Sigmoid colon (tissue), 4 donors: Measurements from ENCODE around the gene ARMH1.

ENCODE experiments used
- EP300 ChIP-seq, 4 donors: sonication (generic); formaldehyde crosslinking; IDR thresholded peaks; one replicate each; pipeline ENCODE4 v1.6.1; 2017; ENCODE audit warnings: antibody characterized with exemption in 4 of 4
- POLR2A ChIP-seq, 2 donors: fragments of 450-650 bp; IDR thresholded peaks; one replicate each; pipeline ENCODE4 v1.6.1; 2016; ENCODE audit warnings: antibody characterized with exemption in 2 of 2, mild to moderate bottlenecking in 2 of 2, moderate library complexity in 2 of 2
- POLR2AphosphoS5 ChIP-seq, 4 donors: sonication (generic); formaldehyde crosslinking; IDR thresholded peaks; one replicate each; pipeline ENCODE4 v1.6.1; 2017; ENCODE audit warnings: antibody characterized with exemption in 4 of 4
- TF ChIP-seq, protein P1 (sequence below), 4 experiments: fragments of 450-650 bp in 3 of 4; fragments of 200-600 bp in 1 of 4; IDR thresholded peaks; one replicate each; pipeline ENCODE4 v1.5.1; 2016 to 2019; ENCODE audit warnings: antibody characterized with exemption in 4 of 4, mild to moderate bottlenecking in 3 of 4, moderate library complexity in 2 of 4

DNA sequence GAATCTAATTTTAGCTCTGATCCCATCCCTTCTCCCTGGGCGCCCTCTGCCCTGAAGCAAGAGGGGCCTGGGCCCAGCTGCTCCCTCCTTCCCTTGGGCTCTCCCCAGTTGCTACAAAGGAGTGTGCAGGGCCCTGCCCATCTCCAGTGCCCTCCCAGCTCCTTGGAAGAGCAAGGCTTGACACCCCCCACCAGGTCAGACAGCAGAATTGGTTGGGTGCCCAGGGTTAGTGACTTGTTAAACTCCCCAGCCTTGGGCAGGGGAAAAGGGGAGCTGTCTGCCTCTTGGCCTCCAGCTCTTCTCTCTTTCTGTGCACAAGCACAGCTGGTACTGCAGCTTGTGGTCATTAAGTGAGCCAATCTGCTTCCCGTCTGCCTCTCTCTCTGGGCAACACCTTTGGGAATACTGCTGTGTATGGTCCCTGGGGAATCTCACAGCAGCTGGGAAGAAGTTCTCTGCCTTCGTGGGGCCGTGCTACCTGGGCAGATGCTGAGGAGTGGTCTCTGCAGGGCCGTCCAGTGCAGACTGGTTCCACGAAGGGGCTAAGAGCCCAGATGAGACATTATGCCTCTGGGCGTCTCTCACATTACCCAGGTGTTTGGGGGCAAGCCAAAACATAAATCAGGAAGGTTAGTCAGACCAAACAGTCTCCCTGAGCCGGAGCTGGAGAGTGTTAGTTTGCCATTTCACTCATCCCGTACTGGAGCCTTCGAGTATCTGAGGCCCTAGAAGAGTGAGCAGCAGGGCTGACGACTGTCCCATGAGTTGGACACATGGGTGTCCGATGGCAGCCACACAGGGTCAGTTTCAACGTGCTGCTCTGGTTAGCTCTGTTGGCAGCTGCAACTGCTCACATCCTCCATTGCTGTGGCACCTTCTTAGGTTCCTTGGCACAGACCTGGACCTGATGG, 37.6 kb upstream of the ARMH1 start:
- TF ChIP-seq, protein P1, sequence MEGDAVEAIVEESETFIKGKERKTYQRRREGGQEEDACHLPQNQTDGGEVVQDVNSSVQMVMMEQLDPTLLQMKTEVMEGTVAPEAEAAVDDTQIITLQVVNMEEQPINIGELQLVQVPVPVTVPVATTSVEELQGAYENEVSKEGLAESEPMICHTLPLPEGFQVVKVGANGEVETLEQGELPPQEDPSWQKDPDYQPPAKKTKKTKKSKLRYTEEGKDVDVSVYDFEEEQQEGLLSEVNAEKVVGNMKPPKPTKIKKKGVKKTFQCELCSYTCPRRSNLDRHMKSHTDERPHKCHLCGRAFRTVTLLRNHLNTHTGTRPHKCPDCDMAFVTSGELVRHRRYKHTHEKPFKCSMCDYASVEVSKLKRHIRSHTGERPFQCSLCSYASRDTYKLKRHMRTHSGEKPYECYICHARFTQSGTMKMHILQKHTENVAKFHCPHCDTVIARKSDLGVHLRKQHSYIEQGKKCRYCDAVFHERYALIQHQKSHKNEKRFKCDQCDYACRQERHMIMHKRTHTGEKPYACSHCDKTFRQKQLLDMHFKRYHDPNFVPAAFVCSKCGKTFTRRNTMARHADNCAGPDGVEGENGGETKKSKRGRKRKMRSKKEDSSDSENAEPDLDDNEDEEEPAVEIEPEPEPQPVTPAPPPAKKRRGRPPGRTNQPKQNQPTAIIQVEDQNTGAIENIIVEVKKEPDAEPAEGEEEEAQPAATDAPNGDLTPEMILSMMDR (IDR thresholded peaks at IDR 0.05): no peak
- TF ChIP-seq POLR2A (IDR thresholded peaks at IDR 0.05) (no peak), POLR2AphosphoS5 (IDR thresholded peaks at IDR 0.05) (peak; percentile 46 to 88 (median 65)), EP300 (IDR thresholded peaks at IDR 0.05) (peak in 1 of 4 donors; percentile 44)
